ENCODE results near the gene AKAP3. TPM values are rescaled to one million over a fixed set of nuclear protein-coding genes. Genes with fewer than 3 reads are reported as not detected.

Gene AKAP3
- 0.45 and 0.53 TPM in 2 replicates for total RNA-seq (2014; rRNA removed; shearing (Covaris generic))

DNA sequence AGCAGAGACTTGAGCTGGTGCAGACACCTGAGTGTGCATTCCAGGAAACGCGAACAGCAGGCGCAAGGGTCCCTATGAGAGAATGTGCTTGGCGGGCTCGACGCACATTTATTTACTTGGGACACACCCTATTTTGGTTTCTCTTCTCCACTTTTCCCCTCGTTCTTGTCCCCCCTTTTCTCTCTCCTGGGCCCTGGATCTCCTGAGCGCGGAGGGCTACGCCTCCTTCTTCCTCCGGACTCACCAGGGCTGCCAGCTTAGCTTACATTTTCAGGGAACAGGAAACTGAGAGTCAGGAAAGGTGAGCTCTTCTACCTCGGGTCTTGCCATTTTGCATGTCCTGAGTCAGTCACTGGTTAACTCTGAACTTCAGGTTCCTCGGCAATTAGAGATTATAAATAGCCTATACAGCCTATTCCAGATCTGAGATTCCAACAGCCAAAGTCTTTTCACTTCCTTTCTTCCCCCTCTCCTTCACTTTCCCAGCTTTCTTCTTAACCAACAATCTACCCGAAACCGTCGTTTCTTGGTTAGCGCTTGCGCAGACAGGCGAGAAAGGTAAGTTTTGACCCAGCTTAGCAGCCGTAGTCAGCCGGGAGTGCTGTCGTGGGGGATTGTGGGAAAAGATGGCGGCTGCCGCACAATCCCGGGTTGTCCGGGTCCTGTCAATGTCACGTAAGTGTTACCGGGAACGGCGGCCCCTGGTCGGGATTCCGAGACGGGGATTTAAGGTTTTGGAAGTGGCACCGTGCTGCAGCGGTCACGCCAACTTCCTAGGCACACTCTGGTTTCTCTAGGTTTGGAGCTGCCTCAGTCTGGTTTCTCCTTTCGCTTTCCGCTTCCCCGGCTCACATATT is at the start of gene AKAP3, which contains the start of gene NDUFA9:
TSS of gene AKAP3 (minus strand) at position 551 of the 857 bp plus-strand sequence. CDS start 10,855 bp downstream, outside the sequence.
TSS of gene NDUFA9 (plus strand) at position 614 of the 857 bp plus-strand sequence. CDS start at position 627, 13 bp downstream.

Other genes starting within 250 kb of the AKAP3 start
- gene FGF6, start 203.2 kb downstream of the AKAP3 start, total RNA-seq (2014; rRNA removed; shearing (Covaris generic)) = not detected in 2 replicates
- gene RAD51AP1, start 110.2 kb downstream of the AKAP3 start, total RNA-seq (2014; rRNA removed; shearing (Covaris generic)) = 34.3 and 41.8 TPM in 2 replicates
- 55.4 and 65.1 TPM in 2 replicates for gene DYRK4, start 86.8 kb downstream of the AKAP3 start, total RNA-seq (2014; rRNA removed; shearing (Covaris generic))
- gene NDUFA9, start 63 bp upstream of the AKAP3 start, total RNA-seq (2014; rRNA removed; shearing (Covaris generic)) = 76.6 and 92.3 TPM in 2 replicates
- gene GALNT8, start 71.3 kb upstream of the AKAP3 start, total RNA-seq (2014; rRNA removed; shearing (Covaris generic)) = not detected in 2 replicates